GM10266 (cell line): Measurements from ENCODE around the gene KRTAP5-11.
"Not testable (repeated sequence)": the region's sequence is repeated elsewhere in the genome, so short reads cannot be mapped to it uniquely, and the experiment has no call there.

ENCODE experiments used
- DNase-seq: peaks from one replicate; pipeline ENCODE4 v3.0.0; 2012; ENCODE audit errors: extremely low spot score
- TF ChIP-seq, protein P1 (sequence below): IDR thresholded peaks from 2 replicates; pipeline ENCODE4 v1.5.1; 2012; ENCODE audit warnings: mild to moderate bottlenecking, low read depth; ENCODE audit not compliant: control insufficient read depth, insufficient read depth; ENCODE audit errors: missing control alignments

KRTAP5-11 gene, protein sequence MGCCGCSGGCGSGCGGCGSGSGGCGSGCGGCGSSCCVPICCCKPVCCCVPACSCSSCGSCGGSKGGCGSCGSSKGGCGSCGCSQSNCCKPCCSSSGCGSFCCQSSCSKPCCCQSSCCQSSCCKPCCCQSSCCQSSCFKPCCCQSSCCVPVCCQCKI

DNA sequence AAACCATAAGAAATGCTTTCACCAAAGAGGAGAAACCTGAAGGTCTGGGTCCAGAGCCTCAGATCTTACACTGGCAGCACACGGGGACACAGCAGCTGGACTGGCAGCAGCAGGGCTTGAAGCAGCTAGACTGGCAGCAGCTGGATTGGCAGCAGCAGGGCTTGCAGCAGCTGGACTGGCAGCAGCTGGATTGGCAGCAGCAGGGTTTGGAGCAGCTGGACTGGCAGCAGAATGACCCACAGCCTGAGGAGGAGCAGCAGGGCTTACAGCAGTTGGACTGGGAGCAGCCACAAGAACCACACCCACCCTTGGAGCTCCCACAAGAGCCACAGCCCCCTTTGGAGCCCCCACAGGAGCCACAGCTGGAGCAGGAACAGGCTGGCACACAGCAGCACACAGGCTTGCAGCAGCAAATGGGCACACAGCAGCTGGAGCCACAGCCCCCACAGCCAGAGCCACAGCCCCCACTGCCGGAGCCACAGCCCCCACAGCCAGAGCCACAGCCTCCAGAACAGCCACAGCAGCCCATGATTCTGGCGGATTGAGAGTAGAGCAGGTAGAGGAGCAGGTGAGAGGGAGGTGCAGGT is at the start of gene KRTAP5-11:
TSS of gene KRTAP5-11 (minus strand) at position 567 of the 587 bp plus-strand sequence. CDS start at position 529, 38 bp downstream.
- DNase-seq = no peak
- TF ChIP-seq, protein P1, sequence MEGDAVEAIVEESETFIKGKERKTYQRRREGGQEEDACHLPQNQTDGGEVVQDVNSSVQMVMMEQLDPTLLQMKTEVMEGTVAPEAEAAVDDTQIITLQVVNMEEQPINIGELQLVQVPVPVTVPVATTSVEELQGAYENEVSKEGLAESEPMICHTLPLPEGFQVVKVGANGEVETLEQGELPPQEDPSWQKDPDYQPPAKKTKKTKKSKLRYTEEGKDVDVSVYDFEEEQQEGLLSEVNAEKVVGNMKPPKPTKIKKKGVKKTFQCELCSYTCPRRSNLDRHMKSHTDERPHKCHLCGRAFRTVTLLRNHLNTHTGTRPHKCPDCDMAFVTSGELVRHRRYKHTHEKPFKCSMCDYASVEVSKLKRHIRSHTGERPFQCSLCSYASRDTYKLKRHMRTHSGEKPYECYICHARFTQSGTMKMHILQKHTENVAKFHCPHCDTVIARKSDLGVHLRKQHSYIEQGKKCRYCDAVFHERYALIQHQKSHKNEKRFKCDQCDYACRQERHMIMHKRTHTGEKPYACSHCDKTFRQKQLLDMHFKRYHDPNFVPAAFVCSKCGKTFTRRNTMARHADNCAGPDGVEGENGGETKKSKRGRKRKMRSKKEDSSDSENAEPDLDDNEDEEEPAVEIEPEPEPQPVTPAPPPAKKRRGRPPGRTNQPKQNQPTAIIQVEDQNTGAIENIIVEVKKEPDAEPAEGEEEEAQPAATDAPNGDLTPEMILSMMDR = no peak

DNA sequence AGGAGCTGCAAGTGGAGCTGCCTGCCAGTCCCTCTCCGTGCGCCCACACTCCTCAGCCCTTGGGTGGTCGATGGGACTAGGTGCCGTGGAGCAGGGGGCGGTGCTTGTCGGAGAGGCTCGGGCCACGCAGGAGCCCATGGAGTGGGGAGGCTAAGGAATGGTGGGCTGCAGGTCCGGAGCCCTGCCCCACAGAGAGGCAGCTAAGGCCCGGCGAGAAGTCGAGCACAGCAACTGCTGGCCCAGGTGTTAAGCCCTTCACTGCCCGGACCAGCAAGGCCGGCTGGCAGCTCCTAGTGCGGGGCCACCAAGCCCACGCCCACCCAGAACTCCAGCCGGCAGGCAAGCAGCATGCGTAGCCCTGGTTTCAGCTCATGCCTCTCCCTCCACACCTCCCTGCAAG is 48.9 kb upstream of the KRTAP5-11 start:
- DNase-seq = not testable (repeated sequence)

DNA sequence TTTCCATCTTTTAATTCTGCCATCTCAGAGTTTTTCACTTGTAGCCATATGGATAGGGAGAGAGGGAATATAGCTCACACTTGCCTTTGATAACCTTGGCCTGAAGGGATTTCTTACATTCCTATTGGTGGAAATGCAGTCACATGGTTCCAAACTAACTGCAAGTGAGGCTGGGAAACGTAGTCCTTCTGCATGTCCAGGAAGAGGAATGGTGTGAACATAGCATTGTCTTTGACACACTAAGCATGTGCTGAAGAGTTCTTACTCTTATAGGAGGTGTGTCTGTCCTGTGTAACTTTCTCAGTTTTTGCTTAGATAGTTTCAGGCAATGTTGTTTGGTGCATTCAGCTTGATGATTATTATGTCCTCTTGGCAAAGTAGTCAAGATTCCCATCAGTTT is 47.4 kb upstream of the KRTAP5-11 start:
- DNase-seq = not testable (repeated sequence)

DNA sequence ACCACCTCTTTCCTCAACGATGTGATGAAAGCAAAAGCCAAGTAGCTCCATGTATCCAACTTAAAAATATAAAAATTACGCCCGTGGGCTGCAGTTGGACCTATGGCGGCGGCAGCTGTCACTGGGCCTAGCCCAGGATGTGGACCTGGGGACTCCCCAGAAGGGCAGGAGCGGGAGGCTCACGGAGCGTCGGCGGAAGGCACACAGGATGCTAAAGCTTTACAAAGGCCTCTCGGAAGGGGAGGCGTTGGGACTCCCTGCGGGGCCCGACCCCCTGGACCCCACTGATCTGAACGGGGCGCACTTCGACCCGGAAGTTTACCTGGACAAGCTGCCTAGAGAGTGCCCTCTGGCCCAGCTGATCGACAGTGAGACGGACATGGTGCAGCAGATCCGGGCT is 46.3 kb upstream of the KRTAP5-11 start:
- not testable (repeated sequence) for DNase-seq

DNA sequence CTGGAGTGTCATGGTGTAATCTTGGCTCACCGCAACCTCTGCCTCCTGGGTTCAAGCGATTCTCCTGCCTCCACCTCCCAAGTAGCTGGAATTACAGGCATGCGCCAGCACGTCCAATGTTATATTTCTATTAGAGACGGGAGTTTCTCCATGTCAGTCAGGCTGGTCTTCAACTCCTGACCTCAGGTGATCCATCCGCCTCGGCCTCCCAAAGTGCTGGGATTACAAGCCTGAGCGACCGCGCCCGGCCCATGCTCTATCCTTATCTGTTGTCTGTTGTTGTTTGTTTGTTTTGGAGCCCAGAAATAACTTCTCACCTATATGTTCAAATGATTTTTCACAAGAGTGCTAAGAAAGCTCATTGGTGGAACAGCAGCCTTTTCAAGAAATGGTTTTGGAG is 40.6 kb upstream of the KRTAP5-11 start:
- DNase-seq = not testable (repeated sequence)

DNA sequence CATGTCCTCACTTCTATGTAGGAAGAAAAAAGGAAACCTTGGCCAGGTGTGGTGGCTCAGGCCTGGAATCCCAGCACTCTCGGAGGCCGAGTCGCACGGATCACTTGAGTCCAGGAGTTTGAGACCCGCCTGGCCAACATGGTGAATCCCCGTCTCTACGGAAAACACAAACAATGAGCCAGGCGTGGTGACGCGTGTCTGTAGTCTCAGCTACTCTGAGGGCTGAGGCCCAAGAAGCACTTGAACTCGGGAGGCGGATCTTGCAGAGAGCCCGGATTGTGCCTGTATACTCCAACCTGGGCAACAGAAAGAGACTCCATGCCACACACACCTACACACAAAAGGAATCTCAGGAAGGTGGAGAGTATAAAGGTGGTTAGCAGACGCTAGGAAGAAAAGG is 39.9 kb upstream of the KRTAP5-11 start:
- DNase-seq = not testable (repeated sequence)

DNA sequence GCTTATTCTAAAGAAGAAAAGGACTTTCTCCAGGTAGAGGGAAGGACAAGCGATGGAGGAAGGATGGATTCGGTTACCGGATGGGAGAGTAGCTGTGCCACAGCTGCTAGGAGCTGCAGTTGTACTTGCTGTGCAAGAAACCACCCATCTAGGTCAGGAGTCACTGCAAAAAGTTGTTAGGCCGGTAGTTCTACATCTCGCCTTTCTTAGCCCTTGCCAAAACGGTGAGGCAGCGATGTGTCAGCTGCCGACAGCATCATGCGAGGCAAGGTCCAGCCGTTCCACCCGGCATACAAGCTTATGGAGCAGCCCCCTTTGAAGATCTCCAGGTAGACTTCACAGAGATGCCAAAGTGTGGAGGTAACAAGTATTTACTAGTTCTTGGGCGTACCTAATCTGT is 32.3 kb upstream of the KRTAP5-11 start:
- not testable (repeated sequence) for DNase-seq

DNA sequence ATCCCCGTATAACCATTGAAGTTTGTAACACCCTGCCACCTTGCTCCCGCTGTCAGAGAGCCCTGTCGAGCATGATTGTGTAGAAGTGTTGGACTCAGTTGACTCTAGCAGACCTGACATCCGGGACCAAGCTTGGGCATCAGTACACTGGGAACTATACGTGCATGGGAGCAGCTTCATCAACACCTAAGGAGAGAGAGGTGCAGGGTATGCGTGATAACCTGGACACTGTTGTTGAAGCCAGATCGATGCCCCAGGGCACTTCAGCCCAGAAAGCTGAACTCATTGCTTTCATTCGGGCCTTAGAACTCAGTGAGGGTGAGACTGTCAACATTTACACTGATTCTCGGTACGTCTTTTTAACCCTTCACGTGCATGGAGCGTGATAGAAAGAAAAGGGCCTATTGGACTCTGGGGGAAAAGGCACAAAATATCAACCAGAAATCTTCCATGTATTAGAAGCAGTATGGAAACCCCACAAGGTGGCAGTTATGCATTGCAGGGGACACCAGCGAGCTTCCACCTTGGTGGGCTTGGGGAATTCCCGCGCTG is 31.8 kb upstream of the KRTAP5-11 start:
- DNase-seq = not testable (repeated sequence)

DNA sequence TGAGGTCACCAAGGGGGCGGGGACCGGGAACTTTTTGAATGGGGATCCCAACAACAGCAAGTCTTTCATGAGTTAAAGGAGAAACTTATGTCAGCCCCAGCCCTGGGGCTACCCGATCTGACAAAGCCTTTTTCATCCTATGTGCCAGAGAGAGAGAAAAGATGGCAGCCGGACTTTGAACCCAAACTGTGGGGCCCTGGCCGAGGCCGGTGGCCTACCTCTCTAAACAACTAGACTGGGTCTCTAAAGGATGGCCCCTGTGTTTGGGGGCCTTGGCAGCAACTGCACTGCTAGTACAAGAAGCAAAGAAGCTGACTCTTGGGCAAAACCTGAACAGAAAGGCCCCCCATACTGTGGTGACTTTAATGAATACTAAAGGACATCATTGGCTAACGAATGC is 31.3 kb upstream of the KRTAP5-11 start:
- not testable (repeated sequence) for DNase-seq

DNA sequence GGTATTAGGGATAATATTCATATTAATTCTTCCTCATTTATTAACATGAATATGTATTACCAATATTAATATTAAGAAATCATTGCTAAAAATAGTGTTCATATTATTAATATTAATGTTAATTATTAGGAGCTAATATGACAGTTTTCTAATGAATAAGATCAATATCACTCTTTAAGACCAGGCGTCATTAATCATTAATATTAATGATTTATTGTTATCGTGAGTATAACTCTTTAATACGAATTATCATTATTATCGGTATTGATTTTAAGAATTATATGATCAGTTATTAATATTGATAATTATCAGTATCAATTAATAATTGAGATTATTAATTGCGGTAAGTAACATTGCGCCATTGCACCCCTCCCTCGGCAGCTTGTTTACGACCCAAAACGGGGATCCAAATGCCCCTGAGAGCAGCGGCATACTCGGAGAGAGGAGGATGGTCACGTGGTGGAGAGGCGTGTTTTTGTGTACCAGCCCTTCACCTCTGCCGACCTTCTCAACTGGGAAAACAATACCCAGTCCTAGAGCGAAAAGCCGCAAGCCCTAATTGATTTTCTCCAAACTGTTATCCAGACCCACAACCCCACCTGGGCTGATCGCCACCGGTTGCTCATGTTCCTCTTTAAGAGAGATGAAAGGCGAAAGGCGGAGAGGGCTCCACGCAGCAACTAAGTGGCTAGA is 28.7 kb upstream of the KRTAP5-11 start:
- DNase-seq = not testable (repeated sequence)

DNA sequence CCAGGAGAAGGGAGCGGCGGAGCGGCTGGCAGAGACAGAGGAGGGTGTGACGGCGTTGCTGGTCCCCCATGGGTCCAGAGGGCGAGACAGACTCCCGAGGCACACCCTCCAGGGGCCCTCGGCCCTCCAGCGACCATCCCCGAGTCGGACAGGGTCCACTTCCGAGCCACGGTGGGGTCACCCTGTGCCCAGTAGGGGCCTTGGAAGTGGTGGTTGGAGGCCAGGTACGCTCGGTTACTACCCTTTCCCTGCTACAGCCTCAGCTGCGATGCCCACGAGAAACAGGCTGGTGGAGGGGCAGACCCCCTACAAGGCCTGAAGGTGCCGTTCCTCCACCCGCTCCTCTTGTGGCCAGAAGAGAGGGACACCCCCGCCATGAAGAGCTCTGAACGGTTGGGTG is 25.6 kb upstream of the KRTAP5-11 start:
- DNase-seq = not testable (repeated sequence)

DNA sequence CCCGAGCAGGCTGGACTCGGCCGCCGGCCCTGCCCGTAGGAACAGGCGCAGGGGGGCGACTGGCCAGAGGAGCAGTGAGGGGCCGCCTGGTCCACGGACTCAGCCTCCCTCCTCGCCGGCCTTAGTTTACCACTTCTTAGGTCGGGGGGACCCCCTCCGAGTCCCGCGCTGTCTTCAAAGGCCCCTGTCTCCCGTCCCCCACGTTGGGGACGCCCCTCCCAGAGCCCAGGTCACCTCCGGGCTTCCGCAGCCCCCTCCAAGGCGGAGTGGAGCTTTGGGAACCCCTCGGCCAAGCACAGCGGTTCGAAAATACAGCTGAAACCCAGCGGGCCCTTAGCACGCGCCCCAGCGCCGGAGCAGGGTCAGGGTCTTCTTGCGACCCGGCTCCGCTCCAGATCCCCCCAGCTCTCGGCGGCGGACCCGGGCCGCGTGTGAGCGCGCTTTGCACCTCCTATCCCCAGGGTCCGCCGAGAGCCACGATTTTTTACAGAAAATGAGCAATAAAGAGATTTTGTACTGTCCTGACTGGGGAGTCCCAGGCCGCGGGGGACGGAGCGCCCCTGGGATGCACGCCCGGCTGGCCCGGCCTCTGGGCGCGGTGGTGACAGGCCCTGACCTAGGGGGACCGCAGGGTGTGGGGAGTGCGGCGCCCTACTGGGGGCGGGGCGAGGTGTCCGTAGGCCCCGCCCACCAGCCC is 25.0 kb upstream of the KRTAP5-11 start:
- not testable (repeated sequence) for DNase-seq

DNA sequence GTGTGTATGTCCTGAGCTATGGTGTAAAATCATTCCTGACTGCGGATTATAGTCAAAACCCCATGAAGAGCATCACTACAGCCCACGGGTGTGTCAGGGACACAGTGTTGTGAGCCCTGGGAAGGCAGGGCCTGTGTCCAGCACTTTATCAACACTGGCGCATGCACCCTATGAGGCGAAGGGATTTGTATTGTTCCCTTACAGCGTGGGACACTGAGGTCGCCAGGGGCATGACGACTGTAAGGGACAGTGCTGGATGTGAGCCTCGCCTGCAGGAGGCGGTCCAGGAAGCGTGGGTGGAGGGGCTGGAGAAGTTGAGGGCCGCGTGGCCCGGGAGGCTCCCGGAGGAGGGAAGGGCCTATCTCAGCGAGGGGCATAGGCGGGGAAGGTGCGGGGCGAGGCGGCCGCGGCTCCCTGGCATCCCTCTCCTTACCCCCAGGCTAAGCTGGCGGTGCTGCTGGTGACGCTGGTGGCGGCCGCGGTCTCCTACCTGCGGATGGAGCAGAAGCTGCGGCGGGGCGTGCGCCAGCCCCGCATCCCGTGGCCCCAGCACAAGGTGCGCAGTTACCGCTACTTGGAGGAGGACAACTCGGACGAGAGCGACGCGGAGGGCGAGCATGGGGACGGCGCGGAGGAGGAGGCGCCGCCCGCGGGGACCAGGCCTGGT is 24.3 kb upstream of the KRTAP5-11 start:
- DNase-seq = not testable (repeated sequence)

DNA sequence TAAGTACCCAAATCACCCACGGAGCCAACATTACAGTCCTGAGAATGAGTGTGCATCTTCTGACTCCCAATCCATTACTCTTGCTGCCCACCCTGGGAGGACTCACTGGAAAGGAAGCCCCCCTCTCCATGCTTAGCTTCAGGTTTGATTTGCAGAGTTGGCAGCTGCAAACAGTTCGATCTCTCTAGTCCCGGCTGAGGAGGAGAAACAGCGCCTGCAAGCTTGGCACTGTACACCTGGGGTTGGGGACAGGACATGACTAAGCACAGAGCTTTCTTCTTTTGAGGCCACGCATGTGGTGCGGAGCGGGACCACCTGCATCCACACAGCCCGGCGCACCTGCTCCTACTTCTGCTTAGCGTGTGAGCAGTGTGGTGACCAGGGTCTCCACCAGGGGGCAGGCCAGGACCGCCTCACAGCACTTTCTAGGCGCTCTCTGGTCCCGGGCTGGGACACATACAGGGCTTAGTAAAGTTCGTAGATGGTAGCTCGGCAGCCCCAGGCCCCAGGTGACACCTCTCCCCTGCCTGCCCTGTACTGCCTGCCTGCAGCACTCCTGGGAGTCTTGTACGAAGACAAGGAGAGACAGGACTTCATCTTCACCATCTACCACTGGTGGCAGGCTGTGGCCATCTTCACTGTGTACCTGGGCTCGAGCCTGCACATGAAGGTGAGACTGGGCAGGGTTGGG is 22.3 kb upstream of the KRTAP5-11 start:
- not testable (repeated sequence) for DNase-seq

DNA sequence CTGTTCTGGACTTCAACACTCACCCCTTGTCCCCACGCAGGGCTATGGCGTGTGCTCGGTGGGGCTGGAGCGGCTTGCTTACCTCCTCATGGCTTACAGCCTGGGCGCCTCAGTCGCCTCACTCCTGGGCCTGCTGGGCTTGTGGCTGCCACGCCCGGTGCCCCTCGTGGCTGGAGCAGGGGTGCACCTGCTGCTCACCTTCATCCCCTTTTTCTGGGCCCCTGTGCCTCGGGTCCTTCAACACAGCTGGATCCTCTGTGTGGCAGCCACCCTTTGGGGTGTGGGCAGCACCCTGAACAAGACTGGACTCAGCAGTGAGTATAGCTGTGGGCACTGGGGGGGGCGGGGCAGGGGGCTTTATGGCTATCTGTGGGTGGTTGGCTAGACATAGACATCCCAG is 20.5 kb upstream of the KRTAP5-11 start:
- DNase-seq = not testable (repeated sequence)

DNA sequence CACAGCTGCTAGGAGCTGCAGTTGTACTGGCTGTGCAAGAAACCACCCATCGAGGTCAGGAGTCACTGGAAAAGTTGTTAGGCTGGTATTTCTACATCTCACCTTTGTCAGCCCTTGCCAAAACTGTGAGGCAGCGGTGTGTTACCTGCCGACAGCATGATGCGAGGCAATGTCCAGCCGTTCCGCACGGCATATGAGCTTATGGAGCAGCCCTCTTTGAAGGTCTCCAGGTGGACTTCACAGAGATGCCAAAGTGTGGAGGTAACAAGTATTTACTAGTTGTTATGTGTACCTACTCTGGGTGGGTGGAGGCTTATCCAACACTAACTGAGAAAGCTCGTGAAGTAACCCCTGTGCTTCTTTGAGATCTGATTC is 6.9 kb upstream of the KRTAP5-11 start:
- DNase-seq = not testable (repeated sequence)
